Prostate gland (tissue), 2 donors: Measurements from ENCODE around the gene CFAP100. TPM values are rescaled to one million over a fixed set of nuclear protein-coding genes. Genes with fewer than 3 reads are reported as not detected.

Experiments
- DNase-seq: peaks from one replicate; pipeline ENCODE4 v3.0.0-alpha.2; 2019; ENCODE audit warnings: low spot score
- H3K27ac ChIP-seq, 2 donors: fragments of 200-600 bp; sonication (generic); 2 replicates each; pipeline ENCODE4 v1.5.1; 2017 to 2019
- H3K27me3 ChIP-seq: fragments of 200-600 bp; sonication (generic); replicated peaks from 2 replicates; pipeline ENCODE4 v1.5.1; 2019; ENCODE audit not compliant: insufficient read depth
- H3K36me3 ChIP-seq, 2 donors: fragments of 200-600 bp; sonication (generic); 1 replicate in 1 of 2; 2 replicates in 1 of 2; pipeline versions ENCODE4 v1.5.1 to v1.8.1; 2017 to 2019
- H3K4me1 ChIP-seq: fragments of 200-600 bp; sonication (generic); replicated peaks from 2 replicates; pipeline ENCODE4 v1.5.1; 2019
- H3K4me3 ChIP-seq, 2 donors: fragments of 200-600 bp; sonication (generic); 2 replicates each; pipeline ENCODE4 v1.5.1; 2017 to 2019
- H3K9me3 ChIP-seq: fragments of 200-600 bp; sonication (generic); 2 replicates; pipeline ENCODE4 v1.5.1; 2017
- POLR2A ChIP-seq: fragments of 450-650 bp; IDR thresholded peaks from one replicate; pipeline ENCODE4 v1.6.1; 2016; ENCODE audit warnings: antibody characterized with exemption, mild to moderate bottlenecking
- POLR2AphosphoS5 ChIP-seq: sonication (generic); formaldehyde crosslinking; IDR thresholded peaks from one replicate; pipeline ENCODE4 v1.6.1; 2017; ENCODE audit warnings: antibody characterized with exemption
- WGBS: methylation state at CpG from one replicate; pipeline ENCODE4 v1.1.5; 2018; 5-methylcytosine and 5-hydroxymethylcytosine counted together
- intact Hi-C: fragments of 100-400 bp; cut with DNase I; formaldehyde crosslinking; loops from one replicate; pipeline ENCODE4 v1.14.2; 2022
- total RNA-seq, 2 donors: library from RNA; depleted of rRNA; stranded (reverse); fragments of >200 nt; gene quantifications; one replicate each; pipeline ENCODE4 v1.1.0, GENCODE V29; 2016
- TF ChIP-seq, protein P1 (sequence below), 4 experiments: fragments of 200-600 bp in 2 of 4; fragments of 450-650 bp in 2 of 4; sonication (generic) in 2 of 4; IDR thresholded peaks; 1 replicate in 3 of 4; 2 replicates in 1 of 4; pipeline ENCODE4 v1.5.1; 2016 to 2019; ENCODE audit warnings: antibody characterized with exemption in 4 of 4, mild to moderate bottlenecking in 2 of 4, moderate library complexity in 2 of 4

The CFAP100 gene
- total RNA-seq, 2 donors from 2014 or later: 2.3 TPM; not detected in 1

DNA sequence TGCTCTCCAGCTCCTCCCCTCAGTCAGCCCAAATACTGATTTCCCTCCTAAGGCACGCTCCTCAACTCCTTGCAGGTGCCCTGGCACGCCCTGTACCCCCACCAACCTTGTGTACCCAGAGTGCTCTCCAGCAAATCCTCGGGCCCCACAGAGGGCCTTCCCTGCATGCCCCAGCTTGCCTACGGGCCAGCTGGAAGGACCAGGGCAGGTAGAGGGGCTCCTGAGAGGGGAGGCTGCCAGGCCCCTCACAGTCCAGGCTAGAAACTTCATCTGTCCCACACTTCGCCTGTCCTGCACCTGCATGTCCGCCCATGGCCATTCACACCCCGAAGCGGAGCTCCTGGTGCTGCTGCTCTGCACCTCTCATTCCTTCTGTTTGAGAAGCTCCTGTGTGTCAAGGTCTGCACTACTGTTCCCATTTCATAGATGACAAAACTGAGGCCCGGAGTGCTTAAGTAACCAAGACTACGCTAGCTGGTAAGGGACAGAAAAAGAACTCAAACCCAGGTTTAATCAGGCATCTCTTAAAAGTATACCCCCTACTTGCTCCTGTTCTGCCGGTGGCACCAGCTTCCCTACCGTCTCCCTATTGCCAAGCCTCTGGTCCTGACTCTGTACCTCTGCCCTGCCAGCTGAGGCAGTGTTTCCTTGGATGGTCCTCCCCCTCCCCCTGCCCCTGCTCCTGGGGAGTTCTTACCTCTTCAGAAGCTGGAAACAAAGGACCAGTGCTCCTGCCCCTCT is 45.4 kb downstream of the CFAP100 start:
- H3K36me3 ChIP-seq: no peaks in the 10 kb centered on the region
- no peaks in the 10 kb centered on the region for H3K9me3 ChIP-seq
- no peak for DNase-seq
- TF ChIP-seq POLR2AphosphoS5 (no peak), POLR2A (no peak)
- no peaks in the 10 kb centered on the region for H3K4me1 ChIP-seq
- 74% methylated on average over 12 of the region's 12 CpGs for WGBS
- no peak overlapping the region for H3K4me3 ChIP-seq
- H3K27me3 ChIP-seq: no peaks in the 10 kb centered on the region
- intact Hi-C loops: no loop called here
- no peak overlapping the region for H3K27ac ChIP-seq

DNA sequence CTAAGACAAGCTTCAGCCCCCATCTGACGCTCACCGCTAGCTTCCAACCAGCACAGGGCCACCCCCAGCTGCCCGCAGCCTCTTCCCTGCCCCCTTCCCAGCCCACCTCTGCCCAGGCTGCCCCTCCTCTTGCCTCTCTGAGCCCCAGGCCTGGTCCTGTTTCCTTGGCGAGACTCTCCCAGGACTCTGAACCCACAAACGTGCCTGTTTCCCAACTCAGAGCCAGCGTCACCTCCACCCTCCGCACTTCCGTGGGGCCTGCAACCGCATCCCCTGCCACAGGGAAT is 45.9 kb downstream of the CFAP100 start:
- no peak overlapping the region for H3K4me3 ChIP-seq
- H3K9me3 ChIP-seq: no peaks in the 10 kb centered on the region
- no peaks in the 10 kb centered on the region for H3K4me1 ChIP-seq
- intact Hi-C loops: no loop called here
- 83% methylated on average over 9 of the region's 9 CpGs for WGBS
- no peaks in the 10 kb centered on the region for H3K36me3 ChIP-seq
- no peak for DNase-seq
- TF ChIP-seq POLR2AphosphoS5 (no peak), POLR2A (no peak)
- TF ChIP-seq, protein P1, sequence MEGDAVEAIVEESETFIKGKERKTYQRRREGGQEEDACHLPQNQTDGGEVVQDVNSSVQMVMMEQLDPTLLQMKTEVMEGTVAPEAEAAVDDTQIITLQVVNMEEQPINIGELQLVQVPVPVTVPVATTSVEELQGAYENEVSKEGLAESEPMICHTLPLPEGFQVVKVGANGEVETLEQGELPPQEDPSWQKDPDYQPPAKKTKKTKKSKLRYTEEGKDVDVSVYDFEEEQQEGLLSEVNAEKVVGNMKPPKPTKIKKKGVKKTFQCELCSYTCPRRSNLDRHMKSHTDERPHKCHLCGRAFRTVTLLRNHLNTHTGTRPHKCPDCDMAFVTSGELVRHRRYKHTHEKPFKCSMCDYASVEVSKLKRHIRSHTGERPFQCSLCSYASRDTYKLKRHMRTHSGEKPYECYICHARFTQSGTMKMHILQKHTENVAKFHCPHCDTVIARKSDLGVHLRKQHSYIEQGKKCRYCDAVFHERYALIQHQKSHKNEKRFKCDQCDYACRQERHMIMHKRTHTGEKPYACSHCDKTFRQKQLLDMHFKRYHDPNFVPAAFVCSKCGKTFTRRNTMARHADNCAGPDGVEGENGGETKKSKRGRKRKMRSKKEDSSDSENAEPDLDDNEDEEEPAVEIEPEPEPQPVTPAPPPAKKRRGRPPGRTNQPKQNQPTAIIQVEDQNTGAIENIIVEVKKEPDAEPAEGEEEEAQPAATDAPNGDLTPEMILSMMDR (IDR thresholded peaks at IDR 0.05): no peak
- no peak overlapping the region for H3K27ac ChIP-seq
- no peaks in the 10 kb centered on the region for H3K27me3 ChIP-seq

DNA sequence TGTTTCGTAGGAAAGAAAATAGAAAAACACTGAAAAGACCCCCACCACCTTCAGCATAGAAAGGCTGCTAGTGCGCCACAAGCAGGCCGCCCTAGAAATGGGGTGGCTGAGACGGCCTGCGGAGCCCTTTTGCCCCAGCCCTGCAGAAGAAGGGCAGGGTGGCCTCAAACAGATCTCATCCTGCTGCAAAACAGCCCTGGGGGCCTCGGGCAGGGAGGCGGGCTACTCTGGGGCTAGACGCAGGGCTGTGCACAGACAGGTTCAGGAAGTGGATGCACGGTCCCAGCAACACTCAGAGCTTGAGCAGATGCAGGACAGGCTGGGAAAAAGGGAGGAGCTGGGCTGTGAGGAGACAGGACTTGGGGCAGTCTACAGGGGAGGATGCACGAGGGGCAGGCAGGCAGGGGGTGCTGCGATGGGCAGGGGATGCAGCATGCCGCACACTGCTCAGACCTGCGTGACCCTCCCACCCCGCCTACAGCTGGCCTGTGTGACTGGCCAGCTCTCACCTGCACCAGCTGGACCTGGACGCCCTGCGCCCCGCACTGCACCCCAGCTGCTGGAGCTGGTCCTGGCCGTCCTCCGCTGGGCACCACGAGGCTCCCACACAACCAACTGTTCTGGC is 46.7 kb downstream of the CFAP100 start:
- no peak for DNase-seq
- no peak overlapping the region for H3K4me3 ChIP-seq
- H3K4me1 ChIP-seq: no peaks in the 10 kb centered on the region
- no peak overlapping the region for H3K27ac ChIP-seq
- 83% methylated on average over 19 of the region's 20 CpGs for WGBS
- no peaks in the 10 kb centered on the region for H3K27me3 ChIP-seq
- H3K9me3 ChIP-seq: no peaks in the 10 kb centered on the region
- no peak for TF ChIP-seq POLR2AphosphoS5
- TF ChIP-seq, protein P1 (IDR thresholded peaks at IDR 0.05): no peak
- no peak for TF ChIP-seq POLR2A
- no peaks in the 10 kb centered on the region for H3K36me3 ChIP-seq
- intact Hi-C loops: no loop called here

DNA sequence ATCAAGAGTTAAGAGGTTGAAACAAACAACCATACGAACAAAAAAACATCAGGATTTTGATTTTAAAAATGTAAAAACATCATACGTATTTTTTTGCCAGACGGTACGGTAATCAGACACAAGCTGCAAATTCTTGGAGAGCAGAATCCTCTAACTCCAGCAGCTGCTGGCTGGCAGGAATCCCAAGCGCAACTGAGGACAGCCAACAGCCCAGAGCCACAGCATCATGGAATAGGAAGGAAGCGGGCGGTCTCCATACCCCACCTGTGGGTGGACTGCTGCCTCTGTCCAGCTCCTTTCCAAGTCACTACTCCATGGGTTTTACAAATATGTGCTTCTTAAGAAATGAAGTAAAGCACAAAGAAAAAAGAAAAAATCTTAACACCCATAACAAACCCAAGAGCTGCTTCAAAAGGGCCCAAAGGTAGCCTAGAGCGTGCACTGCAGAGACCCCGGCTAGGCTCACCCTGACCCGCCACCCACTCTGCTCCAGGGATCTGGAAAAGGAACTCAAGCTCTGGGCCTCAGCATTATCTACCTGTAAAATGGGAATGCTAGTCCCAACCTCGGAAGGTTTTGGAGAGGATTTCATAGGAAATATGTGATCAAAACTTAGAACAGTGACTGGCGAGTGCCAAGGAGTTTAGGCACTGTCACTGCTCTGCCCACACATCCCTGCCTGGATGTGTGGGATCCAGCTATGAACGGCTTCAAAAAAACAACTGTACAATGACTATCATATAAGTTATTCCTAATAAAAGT is 47.6 kb downstream of the CFAP100 start:
- DNase-seq: no peak
- Histone ChIP-seq H3K27me3 (no peaks in the 10 kb centered on the region), H3K36me3 (no peaks in the 10 kb centered on the region), H3K27ac (no peak overlapping the region), H3K4me3 (no peak overlapping the region), H3K4me1 (no peaks in the 10 kb centered on the region), H3K9me3 (no peaks in the 10 kb centered on the region)
- intact Hi-C loops: no loop called here
- TF ChIP-seq, protein P1 (IDR thresholded peaks at IDR 0.05): no peak
- no peak for TF ChIP-seq POLR2AphosphoS5
- TF ChIP-seq POLR2A: no peak
- WGBS: 81% methylated on average over 13 of the region's 13 CpGs

DNA sequence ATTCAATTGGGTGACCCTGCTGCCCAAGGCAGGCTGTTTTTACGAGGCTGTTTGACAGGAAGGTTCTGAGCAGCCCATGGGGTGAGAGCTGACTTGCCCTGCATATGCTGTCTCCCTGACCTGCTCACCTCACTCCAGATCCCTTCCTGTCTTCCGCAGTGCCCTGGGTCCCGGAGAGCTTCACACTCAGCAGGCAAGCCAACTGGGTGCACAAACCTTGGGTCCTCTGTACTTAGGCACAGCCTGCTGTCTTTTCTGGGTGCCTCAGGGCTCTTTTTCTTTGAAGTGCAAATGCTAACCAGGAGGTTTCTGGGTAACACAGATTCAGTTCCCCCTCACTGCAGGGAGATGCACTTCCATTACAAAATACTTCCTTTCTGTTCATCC is 48.1 kb downstream of the CFAP100 start:
- 82% methylated on average over 3 of the region's 3 CpGs for WGBS
- Histone ChIP-seq H3K27ac (no peak overlapping the region), H3K4me1 (no peaks in the 10 kb centered on the region), H3K9me3 (no peaks in the 10 kb centered on the region), H3K27me3 (no peaks in the 10 kb centered on the region), H3K4me3 (no peak overlapping the region), H3K36me3 (no peaks in the 10 kb centered on the region)
- intact Hi-C loops: no loop called here
- TF ChIP-seq, protein P1 (IDR thresholded peaks at IDR 0.05): no peak
- TF ChIP-seq POLR2AphosphoS5: no peak
- no peak for TF ChIP-seq POLR2A
- DNase-seq: no peak
